GM12872 (cell line): ENCODE data around the gene MED27.

Source experiments
- CTCF ChIP-seq: IDR thresholded peaks from 3 replicates; pipeline ENCODE4 v1.5.1; 2011; ENCODE audit warnings: low read depth, mild to moderate bottlenecking, low read length, moderate library complexity; ENCODE audit not compliant: insufficient read depth

Gene MED27

DNA sequence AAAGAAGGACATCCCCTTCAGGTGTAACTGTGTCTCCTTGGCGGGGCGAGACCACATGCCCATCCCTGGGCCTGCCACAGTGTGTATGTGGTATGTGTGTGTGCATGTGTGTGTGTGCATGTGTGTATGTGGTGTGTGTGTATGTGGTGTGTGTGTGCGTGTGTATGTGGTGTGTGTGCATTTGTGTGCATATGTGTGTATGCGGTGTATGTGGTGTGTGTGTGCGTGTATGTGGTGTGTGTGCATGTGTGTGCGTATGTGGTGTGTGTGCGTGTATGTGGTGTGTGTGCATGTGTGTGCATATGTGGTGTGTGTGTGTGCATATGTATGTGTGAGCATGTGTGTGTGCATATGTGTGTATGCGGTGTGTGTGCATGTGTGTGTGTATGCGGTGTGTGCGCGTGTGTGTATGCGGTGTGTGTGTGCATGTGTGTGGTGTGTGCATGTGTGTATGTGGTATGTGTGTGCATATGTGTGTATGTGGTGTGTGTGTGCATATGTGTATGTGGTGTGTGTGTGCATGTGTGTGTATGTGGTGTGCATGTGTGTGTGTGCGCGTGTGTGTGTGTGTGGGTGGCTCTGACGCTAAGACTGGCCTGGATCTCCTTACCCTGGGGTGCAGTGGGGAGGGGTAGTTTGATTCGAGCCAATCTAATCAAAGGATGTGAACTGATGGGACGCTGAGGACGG is 231.9 kb downstream of the MED27 start:
- no peak for TF ChIP-seq CTCF

- no peak for TF ChIP-seq CTCF
These were observed 234.1 kb downstream of the MED27 start for GRCh38 chr9:131845305-131846298.

GRCh38 chr9:131844745-131845118 is 234.9 kb downstream of the MED27 start:
- TF ChIP-seq CTCF, result no peak

DNA sequence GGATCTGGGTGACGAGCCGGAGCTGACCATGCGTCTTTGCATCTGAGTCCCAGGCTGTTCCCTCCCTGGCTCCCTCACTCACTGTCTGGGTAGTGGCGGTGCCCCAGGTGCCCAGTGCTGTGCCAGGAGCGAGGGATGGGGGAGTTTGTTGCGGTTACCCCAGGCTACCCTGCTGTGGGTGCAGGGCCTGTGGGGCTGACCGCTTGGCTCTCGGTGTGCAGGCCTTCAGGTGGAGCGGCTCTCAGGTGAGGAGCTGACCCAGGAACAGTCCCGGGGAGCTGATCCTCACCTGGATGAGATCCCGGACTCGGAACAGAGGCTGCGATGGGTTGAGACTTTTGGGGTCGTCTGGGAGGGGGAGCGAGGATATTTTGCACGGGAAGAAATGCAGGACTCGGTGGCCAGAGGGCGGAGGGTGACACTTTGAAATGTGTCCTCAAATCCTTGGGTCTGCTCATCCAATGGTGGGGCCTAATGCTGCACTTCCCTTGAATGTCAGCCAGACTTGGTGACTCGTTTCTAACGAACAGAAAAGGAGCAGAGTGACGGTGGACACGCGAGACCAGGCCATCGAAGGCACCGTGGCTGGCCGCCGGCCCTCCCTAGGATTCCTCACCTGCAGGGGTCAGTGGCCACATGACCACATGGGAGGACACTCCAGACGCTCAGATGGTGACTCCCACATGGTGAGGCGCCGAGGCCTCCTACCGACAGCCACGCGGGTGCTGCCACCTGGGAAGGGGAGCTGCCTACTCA is 235.5 kb downstream of the MED27 start:
- no peak for TF ChIP-seq CTCF

DNA sequence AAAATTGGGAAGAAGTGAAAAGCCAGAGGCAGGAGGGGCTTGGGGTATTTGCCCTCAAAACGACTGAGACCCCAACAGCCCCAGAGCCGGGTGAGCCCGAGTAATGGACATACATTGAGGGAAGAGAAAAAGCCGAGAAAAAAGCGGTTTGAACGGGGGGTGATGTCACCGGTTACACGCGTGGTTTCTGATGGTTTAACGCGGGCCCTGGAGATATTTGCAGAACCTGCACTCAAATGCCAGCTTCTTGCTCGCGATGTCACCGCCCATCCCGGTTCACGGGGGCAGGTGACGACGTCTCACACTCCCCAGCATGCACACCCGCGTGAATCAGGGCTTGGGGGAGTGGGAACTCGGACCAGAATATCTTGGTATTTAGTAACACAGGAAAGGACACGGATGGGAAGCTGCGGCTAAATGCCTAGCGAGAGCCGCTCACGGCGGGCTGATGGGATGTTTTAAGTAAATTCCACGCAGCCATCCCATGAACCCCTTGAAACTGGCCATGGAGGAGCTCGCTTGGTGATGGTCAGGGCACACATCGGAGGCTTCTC is 237.8 kb downstream of the MED27 start:
- TF ChIP-seq CTCF, result no peak

DNA sequence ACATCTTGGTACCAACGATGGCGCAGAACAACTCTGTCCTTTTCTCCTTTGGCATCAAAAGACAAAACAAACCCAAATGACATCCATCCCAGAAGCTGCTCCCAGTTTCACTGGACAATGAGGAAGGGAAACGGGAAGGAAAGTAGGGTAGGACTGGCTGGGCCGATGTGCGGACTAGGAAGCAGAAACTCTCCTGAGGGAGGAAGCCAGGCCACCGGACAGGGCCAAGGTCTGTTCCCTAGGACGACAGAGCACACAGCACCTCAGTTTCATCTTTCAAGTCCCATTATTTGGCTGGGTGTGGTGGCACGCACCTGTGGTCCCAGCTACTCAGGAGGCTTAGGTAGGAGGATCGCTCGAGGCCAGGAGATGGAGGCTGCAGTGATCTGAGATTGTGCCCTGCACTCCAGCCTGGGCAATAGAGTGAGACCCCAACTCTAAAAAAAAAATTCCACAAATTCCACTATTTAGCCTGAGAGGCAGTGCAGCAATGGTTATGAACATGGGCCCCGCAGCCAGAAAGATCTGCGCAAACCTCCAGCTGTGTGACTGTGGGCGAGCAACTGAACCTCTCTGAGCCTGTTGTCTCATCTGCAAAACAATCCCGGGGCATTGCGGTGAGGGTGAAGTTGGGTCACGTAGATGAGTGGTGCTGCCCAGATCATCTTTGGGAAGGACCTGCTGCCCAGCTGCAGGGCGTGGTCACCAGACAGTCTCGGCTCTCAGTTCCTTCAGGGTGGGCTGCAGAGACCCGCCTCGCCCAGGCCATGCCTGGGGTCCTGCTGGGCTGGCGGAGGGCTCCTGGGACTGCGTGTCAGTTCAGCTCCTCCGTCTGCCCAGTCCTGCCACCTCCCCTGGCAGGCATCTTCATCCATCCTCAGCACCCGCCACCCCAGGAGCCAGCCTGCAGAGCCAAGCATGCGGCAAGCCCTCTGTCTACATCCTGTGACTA is 238.6 kb downstream of the MED27 start:
- no peak for TF ChIP-seq CTCF
